ENCODE data around the gene LKAAEAR1. TPM values are rescaled to one million over a fixed set of nuclear protein-coding genes. Genes with fewer than 3 reads are reported as not detected.

The LKAAEAR1 gene
- total and polyA plus RNA-seq, 9 of the 15 experiments (the other 6 are each of a cell fraction or from before 2014, with no cell fraction given), result not detected

GRCh38 chr20:64111841-64112641 lies 27.8 kb upstream of the LKAAEAR1 start:
- no peaks in the 10 kb centered on the region for H3K9me3 ChIP-seq (replicated peaks; ENCODE audit: control insufficient read depth, insufficient read depth, low read depth, low read length)
- no peak for DNase-seq (ENCODE audit: extremely low read depth in 1 of 4, low spot score in 3 of 4)
- H3K27ac ChIP-seq (ENCODE audit: extremely low read depth, low read depth, low read length), result no peak overlapping the region
- intact Hi-C loops (cut with micrococcal nuclease) (no loop called here), in situ Hi-C loops (cut with MboI) (no loop called here)
- FAIRE-seq, result no peak
- peaks cover 0 to 34% of the 10 kb centered on the region in 2 experiments; a peak in 3 of 5 replicates for H3K4me1 ChIP-seq (replicated peaks in 1 of 2; ENCODE audit: control insufficient read depth in 2 of 2, insufficient read depth in 2 of 2, low read length in 2 of 2)
- H3K9ac ChIP-seq (ENCODE audit: insufficient read depth in 1 of 2, low read depth in 2 of 2, low read length in 2 of 2), result 0 out of 4 replicates have a peak overlapping the region, but pooled peaks of 1 of the 2 experiments have one; percentile 7
- BruUV-seq (replicated peaks), result no TSS peak
- no peaks in the 10 kb centered on the region for H3K36me3 ChIP-seq (ENCODE audit: control insufficient read depth, insufficient read depth, low read length)
- no peak overlapping the region for H2AFZ ChIP-seq (ENCODE audit: low read depth, low read length)
- WGBS (ENCODE audit: insufficient coverage, low coverage, missing lambda C conversion rate), result 11% methylated on average over 17 of the region's 19 CpGs
- ChIA-PET CTCF (ENCODE audit: low intra/inter-chr PET ratio) (no interaction called here), POLR2A (interaction anchor here (0.6 kb wide), 1 partner anchor 214 kb away, joined by 3 read pairs; no protein-coding TSS in a partner anchor)
- no peaks in the 10 kb centered on the region for H3K9me1 ChIP-seq (ENCODE audit: control insufficient read depth, insufficient read depth, low read length)
- no peaks in the 10 kb centered on the region for H3K79me2 ChIP-seq (ENCODE audit: control insufficient read depth, insufficient read depth, low read length)
- peaks cover 18% of the 10 kb centered on the region for H4K20me1 ChIP-seq (replicated peaks; ENCODE audit: control insufficient read depth, insufficient read depth, low read length)
- no peak overlapping the region for H3K4me3 ChIP-seq
- H3K4me2 ChIP-seq (ENCODE audit: insufficient read depth, low read length), result no peak overlapping the region
- no peak for ATAC-seq
- peaks cover 28 to 79% of the 10 kb centered on the region in 2 experiments; a peak in 4 of 5 replicates for H3K27me3 ChIP-seq (ENCODE audit: control insufficient read depth in 2 of 2, insufficient read depth in 2 of 2, low read length in 2 of 2)
- TF ChIP-seq KAT7 (CRISPR knock-in tag; IDR thresholded peaks at IDR 0.05; ENCODE audit: borderline replicate concordance), result no peak
- TF ChIP-seq PTRF (tag; IDR thresholded peaks at IDR 0.05), result no peak
- TF ChIP-seq HDGF (IDR thresholded peaks at IDR 0.05), result no peak
- TF ChIP-seq, protein P1, sequence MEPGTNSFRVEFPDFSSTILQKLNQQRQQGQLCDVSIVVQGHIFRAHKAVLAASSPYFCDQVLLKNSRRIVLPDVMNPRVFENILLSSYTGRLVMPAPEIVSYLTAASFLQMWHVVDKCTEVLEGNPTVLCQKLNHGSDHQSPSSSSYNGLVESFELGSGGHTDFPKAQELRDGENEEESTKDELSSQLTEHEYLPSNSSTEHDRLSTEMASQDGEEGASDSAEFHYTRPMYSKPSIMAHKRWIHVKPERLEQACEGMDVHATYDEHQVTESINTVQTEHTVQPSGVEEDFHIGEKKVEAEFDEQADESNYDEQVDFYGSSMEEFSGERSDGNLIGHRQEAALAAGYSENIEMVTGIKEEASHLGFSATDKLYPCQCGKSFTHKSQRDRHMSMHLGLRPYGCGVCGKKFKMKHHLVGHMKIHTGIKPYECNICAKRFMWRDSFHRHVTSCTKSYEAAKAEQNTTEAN (CRISPR knock-in tag; IDR thresholded peaks at IDR 0.05), result no peak
- TF ChIP-seq ETV6 (IDR thresholded peaks at IDR 0.05; ENCODE audit: borderline replicate concordance in 1 of 2, low read depth in 2 of 2, low read length in 1 of 2), result no peak
- no peak for TF ChIP-seq ETV6 (CRISPR knock-in tag; IDR thresholded peaks at IDR 0.05; ENCODE audit: borderline replicate concordance)
- TF ChIP-seq, protein P2, sequence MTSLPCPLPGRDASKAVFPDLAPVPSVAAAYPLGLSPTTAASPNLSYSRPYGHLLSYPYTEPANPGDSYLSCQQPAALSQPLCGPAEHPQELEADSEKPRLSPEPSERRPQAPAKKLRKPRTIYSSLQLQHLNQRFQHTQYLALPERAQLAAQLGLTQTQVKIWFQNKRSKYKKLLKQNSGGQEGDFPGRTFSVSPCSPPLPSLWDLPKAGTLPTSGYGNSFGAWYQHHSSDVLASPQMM (CRISPR knock-in tag; IDR thresholded peaks at IDR 0.05), result no peak
- TF ChIP-seq, protein P3, sequence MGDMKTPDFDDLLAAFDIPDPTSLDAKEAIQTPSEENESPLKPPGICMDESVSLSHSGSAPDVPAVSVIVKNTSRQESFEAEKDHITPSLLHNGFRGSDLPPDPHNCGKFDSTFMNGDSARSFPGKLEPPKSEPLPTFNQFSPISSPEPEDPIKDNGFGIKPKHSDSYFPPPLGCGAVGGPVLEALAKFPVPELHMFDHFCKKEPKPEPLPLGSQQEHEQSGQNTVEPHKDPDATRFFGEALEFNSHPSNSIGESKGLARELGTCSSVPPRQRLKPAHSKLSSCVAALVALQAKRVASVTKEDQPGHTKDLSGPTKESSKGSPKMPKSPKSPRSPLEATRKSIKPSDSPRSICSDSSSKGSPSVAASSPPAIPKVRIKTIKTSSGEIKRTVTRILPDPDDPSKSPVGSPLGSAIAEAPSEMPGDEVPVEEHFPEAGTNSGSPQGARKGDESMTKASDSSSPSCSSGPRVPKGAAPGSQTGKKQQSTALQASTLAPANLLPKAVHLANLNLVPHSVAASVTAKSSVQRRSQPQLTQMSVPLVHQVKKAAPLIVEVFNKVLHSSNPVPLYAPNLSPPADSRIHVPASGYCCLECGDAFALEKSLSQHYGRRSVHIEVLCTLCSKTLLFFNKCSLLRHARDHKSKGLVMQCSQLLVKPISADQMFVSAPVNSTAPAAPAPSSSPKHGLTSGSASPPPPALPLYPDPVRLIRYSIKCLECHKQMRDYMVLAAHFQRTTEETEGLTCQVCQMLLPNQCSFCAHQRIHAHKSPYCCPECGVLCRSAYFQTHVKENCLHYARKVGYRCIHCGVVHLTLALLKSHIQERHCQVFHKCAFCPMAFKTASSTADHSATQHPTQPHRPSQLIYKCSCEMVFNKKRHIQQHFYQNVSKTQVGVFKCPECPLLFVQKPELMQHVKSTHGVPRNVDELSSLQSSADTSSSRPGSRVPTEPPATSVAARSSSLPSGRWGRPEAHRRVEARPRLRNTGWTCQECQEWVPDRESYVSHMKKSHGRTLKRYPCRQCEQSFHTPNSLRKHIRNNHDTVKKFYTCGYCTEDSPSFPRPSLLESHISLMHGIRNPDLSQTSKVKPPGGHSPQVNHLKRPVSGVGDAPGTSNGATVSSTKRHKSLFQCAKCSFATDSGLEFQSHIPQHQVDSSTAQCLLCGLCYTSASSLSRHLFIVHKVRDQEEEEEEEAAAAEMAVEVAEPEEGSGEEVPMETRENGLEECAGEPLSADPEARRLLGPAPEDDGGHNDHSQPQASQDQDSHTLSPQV (IDR thresholded peaks at IDR 0.05), result no peak
- no peak for TF ChIP-seq SMAD1 (IDR thresholded peaks at IDR 0.05; ENCODE audit: low read depth, low read length, partially characterized antibody)
- TF ChIP-seq FOXK1 (CRISPR knock-in tag; IDR thresholded peaks at IDR 0.05; ENCODE audit: borderline replicate concordance), result no peak
- no peak for TF ChIP-seq RBM22 (IDR thresholded peaks at IDR 0.05; ENCODE audit: low read depth, low read length, poor library complexity, severe bottlenecking)
- no peak for TF ChIP-seq ETS1 (conservative IDR thresholded peaks at IDR 0.05; ENCODE audit: control insufficient read depth, low read depth, low read length)
- no peak for TF ChIP-seq ZFP30 (CRISPR knock-in tag; IDR thresholded peaks at IDR 0.05; ENCODE audit: borderline replicate concordance)

Measured in K562 (cell line).